Vagina (tissue), 2 donors: ENCODE measurements around the gene SNX17.

Source experiments
- CTCF ChIP-seq, 3 experiments: fragments of 450-650 bp in 2 of 3; fragments of 200-600 bp in 1 of 3; sonication (generic) in 1 of 3; IDR thresholded peaks; one replicate each; pipeline ENCODE4 v1.5.1; 2017 to 2019; ENCODE audit warnings: antibody characterized with exemption in 3 of 3, mild to moderate bottlenecking in 2 of 3, moderate library complexity in 2 of 3
- POLR2A ChIP-seq, 2 donors: fragments of 450-650 bp; IDR thresholded peaks; one replicate each; pipeline ENCODE4 v1.6.1; 2017; ENCODE audit warnings: antibody characterized with exemption in 2 of 2, mild to moderate bottlenecking in 2 of 2, moderate library complexity in 2 of 2
- POLR2AphosphoS5 ChIP-seq, 2 donors: sonication (generic); formaldehyde crosslinking; IDR thresholded peaks; one replicate each; pipeline ENCODE4 v1.9.0; 2017; ENCODE audit warnings: antibody characterized with exemption in 2 of 2, mild to moderate bottlenecking in 2 of 2, low read depth in 1 of 2; ENCODE audit not compliant: insufficient read depth in 1 of 2

DNA sequence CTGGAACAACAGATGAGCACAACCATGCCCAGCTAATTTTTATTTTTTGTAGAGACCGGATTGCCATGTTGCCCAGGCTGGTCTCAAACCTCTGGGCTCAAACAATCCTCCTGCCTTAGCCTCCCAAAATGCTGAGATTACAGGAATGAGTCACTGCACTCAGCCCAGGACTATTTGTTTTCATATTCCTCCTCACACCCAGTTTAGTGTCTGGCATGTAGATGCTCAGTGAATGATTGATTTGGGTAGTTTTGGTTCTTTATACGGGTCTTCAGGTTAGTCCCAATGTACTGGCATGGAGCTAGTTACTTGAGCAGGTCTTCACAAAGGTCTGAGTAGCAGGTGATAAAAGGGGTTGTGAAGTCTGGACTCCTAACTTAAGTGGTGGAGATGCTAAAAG lies 6.5 kb upstream of the SNX17 start:
- TF ChIP-seq CTCF (IDR thresholded peaks at IDR 0.05) = no peak
- no peak for TF ChIP-seq POLR2AphosphoS5 (IDR thresholded peaks at IDR 0.05; ENCODE audit: insufficient read depth in 1 of 2, low read depth in 1 of 2)
- no peak for TF ChIP-seq POLR2A (IDR thresholded peaks at IDR 0.05)
